LNCaP clone FGC (cell line): ENCODE data around the gene SIGLEC12.

Experiments used
- DNase-seq: peaks from one replicate; pipeline ENCODE4 v3.0.0-alpha.2; 2011; ENCODE audit warnings: low read depth
- H3K4me3 ChIP-seq: 2 replicates; pipeline ENCODE4 v1.5.1; 2011; ENCODE audit warnings: mild to moderate bottlenecking, low read depth, low read length, control low read depth
- TF ChIP-seq, protein P1 (sequence below): IDR thresholded peaks from 2 replicates; pipeline ENCODE4 v1.5.1; 2012; ENCODE audit warnings: mild to moderate bottlenecking; ENCODE audit not compliant: control insufficient read depth, insufficient read depth; ENCODE audit errors: extremely low read depth

The SIGLEC12 gene

DNA sequence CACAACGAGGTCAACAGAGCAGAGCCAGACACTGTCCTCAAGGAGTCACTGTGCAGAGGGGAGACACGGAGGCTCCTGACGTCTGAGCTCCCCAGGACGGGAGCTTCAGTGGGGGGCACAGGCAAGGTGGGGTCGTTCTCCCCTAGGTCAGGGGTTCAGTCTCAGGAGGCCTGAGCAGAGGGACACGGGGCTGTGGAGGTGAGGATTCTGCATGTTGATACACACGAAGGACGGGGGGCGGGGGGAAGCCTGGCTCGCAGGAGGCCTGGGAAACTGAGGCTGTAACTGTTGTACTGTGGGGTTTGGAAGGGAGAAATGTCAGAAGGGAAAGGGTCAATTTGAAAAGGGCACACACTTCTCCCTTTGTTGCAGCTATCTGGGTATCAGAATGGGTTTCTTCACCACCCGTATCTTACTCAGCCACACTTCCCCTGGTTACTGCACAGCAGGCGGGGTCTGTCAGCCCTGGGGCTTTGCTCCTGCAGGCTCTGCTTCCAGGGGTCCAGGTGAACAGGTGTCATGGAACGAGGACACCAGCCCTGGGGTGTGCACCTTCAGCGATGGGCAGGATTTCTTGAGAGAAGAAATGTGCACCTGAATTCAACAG, 42.6 kb downstream of the SIGLEC12 start:
- no peak for DNase-seq
- TF ChIP-seq, protein P1, sequence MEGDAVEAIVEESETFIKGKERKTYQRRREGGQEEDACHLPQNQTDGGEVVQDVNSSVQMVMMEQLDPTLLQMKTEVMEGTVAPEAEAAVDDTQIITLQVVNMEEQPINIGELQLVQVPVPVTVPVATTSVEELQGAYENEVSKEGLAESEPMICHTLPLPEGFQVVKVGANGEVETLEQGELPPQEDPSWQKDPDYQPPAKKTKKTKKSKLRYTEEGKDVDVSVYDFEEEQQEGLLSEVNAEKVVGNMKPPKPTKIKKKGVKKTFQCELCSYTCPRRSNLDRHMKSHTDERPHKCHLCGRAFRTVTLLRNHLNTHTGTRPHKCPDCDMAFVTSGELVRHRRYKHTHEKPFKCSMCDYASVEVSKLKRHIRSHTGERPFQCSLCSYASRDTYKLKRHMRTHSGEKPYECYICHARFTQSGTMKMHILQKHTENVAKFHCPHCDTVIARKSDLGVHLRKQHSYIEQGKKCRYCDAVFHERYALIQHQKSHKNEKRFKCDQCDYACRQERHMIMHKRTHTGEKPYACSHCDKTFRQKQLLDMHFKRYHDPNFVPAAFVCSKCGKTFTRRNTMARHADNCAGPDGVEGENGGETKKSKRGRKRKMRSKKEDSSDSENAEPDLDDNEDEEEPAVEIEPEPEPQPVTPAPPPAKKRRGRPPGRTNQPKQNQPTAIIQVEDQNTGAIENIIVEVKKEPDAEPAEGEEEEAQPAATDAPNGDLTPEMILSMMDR, result no peak
- no peak overlapping the region for H3K4me3 ChIP-seq

DNA sequence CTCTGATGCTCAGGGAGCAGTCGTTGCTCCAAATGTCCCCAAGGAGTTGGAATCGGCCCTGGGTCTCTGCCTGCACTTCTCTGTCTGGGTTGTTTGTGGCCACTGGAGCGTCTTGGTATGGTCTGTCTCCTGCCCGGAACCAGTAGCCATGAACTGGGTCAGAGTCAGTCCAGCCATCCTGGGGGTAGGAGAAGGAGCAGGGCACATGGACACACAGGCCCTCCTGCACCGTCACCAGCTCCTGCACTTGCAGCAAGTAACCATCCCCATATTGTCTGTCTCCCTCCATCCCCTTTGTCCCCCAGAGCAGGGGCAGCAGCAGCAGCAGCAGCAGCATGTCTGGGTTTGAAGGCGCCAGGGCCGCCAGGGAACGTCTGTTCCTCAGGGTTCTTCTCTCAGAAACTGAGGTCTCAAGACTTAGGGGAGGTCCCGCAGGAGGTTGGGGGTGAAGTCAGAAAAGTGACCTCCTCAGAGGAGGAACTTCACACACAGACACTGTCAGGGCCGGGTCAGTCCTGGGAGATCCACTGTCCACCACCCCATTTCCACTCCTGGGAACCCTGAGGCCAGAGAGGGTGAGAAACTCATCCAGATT, 43.5 kb downstream of the SIGLEC12 start, which contains the start of gene SIGLEC8:
Gene SIGLEC8, minus strand, starts transcription at position 404 of the 595 bp plus-strand sequence. Its CDS starts 67 bp downstream, at position 337.
- no peak within 1 kb of the TSS for H3K4me3 ChIP-seq
- TF ChIP-seq, protein P1, result no peak
- DNase-seq, result no peak

DNA sequence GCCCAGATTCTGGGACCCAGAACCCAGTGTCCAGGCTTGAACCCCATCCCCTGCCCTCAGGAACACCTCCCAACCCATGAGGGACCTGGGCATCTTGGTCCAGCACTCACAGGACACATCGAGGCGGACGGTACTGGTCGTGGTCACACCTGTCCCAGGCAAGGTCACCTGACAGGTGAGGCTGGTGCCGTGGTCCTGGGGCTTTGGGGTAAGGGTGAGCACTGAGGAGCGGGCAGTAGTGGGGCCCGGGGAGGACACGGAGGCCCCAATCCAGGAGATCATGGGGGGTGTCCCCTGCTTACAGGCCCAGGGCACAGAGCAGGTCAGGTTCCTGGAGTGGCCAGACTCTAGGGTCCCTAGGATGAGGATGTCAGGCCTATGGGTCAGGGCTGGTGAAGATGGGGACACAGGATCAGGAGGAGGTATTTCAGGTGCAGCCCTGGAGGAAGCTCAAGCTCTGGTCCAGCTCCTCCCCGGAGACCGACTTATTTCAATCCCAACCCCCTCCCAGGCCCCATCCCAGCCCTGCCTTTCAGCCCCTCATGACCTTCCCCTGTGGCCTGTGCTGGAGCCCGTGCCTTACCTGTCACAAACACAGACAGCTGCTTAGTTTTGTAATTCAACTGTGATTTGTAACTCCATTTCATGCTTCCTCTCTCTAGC, 44.1 kb downstream of the SIGLEC12 start:
- H3K4me3 ChIP-seq, result no peak overlapping the region
- DNase-seq, result no peak
- TF ChIP-seq, protein P1, result no peak

DNA sequence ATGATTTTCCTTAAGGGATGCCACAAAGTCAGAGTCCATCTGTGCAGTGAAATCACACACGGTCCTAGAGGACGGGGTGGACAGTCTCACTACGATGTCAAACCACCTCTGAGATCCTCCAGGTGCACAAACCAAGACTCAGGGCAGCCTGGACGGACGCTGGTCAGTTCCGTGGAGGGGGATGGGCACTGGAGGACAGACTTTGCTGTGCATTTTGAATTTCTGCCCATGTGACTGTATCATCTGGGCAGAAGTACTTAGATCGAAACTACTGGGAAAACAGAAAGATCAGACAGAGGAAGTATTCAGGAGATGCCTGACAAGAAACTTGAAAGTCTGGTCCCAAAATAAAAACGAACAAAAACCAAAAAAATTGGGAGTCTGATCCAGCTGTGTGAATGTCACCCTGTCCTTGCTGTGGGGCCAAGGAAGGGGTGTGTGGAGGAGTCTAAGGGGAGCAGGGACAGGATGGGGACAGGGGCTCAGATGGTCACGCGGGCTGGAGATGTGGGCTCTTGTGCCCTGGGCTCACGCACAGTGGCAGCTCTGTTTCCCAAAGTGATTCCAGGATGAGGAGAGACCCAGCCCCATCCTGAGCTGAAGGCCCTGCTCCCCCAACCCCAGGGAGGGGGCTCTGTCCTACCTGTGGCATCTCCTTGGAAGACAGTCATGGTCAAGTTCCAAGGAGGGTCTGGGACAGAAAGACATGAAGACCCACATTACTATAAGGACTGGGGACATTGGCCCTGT, 44.9 kb downstream of the SIGLEC12 start:
- H3K4me3 ChIP-seq, result no peak overlapping the region
- TF ChIP-seq, protein P1, result no peak
- DNase-seq, result no peak

DNA sequence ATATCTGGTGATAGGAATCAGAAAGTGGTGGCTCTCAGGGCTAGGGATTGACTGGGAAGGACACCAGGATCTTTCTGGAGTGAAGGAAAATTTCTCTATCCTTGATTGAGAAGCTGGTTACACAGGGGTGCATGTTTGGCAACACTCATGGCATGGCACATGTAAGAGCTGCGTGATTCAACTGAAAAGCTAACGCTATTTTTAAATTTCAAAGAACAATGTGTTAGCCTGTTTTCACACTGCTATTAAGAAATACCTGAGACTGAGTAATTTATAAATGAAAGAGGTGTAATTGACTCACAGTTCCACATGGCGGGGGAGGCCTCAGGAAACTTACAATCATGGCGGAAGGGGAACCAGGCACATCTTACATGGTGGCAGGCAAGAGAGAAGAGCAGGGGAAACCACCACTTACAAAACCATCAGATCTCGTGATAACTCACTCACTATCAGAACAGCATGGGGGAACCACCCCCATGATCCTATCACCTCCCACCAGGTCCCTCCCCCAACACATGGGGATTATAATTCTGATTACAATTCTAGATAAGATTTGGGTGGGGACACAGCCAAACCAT, 50.8 kb downstream of the SIGLEC12 start:
- TF ChIP-seq, protein P1, result no peak
- H3K4me3 ChIP-seq, result no peak overlapping the region
- no peak for DNase-seq

DNA sequence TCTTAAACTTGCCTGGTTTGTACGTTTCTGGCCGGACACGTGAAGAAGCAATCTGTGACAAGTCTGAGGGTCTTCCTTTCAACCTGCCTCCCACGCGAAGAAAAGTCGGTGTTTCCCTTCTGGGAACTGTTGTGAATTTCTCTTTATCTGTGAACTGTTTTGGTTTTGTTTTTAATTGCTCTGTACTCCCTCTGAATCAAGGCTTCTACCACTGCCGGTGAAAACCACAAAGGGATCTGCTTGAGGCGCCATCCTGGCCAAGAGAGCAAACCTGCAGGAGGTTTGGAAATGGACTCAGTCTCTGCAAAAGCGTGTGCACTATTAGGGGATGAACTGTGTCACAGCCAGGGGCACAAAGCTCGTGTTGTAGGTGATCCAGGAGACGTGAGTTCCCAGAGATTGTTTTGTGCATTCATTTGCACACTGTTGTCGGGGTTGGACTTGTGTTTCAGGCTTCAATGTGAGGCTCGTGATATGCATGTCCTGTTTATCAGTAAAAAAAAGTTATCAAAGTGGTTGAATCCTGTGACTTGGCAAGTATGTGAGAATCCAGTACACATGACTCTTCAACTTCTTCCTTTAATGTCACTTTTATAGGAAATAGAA, 53.1 kb downstream of the SIGLEC12 start:
- H3K4me3 ChIP-seq, result no peak overlapping the region
- TF ChIP-seq, protein P1, result no peak
- DNase-seq, result no peak
